Stimulated activated CD8-positive, alpha-beta memory T cell treated with anti-CD3 and anti-CD28 coated beads, Interleukin-12 subunit alpha, Interleukin-12 subunit beta, amount 100 ng/mL, for 24 hours (primary cell): ENCODE data around the gene CLCA2.
"Not testable (repeated sequence)": the region's sequence is repeated elsewhere in the genome, so short reads cannot be mapped to it uniquely, and the experiment has no call there.

ENCODE experiments used
- DNase-seq: peaks from one replicate; pipeline ENCODE4 v3.0.0-alpha.2; 2020; ENCODE audit errors: extremely low read depth

CLCA2 gene

DNA sequence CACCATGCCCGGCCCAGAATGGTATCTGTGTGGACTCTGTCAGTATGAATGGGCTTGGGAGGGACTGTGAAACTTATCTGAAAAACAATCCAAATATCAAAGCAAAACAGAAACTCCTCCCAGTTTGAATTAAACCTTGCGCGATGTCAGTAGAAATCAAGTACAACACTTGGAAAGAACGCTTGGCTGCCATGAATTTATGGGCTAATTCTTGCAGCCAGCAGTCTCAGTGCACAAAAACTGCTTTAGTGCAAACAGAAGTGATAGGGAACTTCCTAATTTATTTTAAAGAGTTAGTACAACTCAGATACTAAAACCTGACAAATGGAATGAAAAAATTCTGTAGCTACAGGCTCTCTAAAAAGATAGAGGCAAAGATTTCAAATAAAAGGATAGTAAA, 53.3 kb downstream of the CLCA2 start:
- DNase-seq = no peak

DNA sequence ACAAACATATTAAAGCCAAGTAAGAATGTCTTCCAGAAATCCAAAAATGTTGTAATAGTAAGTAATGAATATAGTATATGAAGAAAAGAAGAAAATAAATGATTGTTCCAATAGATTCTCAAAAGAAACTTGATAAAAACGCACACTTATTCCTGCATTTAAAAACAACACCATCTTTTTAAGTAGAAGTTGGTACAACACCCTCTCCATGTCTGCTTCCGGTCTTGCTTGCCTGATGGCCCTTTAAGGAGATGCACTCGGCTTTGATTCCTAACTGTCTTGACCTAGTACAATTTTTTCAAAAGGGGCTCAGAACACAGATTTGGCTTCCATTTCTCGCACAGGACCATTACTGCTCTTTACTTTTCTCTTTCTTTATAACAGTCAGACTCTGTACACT, 53.7 kb downstream of the CLCA2 start:
- no peak for DNase-seq

DNA sequence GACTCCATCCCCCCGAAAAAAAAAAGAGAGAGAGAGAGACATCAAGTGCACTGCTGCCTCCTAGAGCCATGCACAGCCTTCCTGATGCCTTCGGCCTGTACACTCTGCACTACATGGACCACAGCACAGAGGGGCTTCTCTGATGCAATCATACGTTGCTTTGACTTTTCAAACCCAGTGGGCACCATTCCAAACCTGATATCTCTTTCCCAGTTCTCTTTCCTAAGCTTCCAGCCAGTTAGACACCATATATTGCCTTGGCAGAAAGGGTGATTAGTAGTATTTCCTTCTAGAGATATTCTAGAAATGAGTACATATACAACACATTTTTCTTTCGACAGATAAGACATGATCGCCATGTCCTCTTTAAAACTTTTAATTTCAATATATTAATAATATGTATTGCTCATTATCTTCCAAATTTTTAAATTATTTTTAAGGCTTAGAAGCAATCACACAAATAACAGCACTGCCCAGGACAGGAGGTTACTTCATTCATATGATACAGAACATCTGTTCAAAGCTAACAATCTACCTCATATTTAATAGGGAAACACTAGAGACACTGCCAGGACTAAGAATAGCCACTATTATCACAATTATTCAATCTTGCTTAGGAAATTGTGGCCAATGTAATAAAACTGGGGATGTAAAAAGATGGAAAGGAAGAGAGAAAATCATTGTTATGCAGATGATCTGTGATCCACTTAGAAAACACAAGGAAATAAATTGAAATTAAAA, 54.6 kb downstream of the CLCA2 start:
- DNase-seq = no peak

DNA sequence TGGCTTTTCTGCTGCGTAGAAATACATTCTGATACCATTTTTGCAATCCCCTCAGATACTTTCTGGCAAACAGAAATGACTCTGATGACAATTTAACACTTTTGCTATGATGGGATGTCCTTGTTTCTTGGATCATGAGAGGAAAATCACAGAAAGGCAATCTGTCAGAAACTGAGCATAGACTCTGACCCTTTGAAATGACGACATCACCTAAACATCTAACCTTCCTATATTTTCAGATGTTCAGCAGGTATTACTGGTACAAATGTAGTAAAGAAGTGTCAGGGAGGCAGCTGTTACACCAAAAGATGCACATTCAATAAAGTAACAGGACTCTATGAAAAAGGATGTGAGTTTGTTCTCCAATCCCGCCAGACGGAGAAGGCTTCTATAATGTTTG, 58.0 kb downstream of the CLCA2 start:
- DNase-seq = no peak

DNA sequence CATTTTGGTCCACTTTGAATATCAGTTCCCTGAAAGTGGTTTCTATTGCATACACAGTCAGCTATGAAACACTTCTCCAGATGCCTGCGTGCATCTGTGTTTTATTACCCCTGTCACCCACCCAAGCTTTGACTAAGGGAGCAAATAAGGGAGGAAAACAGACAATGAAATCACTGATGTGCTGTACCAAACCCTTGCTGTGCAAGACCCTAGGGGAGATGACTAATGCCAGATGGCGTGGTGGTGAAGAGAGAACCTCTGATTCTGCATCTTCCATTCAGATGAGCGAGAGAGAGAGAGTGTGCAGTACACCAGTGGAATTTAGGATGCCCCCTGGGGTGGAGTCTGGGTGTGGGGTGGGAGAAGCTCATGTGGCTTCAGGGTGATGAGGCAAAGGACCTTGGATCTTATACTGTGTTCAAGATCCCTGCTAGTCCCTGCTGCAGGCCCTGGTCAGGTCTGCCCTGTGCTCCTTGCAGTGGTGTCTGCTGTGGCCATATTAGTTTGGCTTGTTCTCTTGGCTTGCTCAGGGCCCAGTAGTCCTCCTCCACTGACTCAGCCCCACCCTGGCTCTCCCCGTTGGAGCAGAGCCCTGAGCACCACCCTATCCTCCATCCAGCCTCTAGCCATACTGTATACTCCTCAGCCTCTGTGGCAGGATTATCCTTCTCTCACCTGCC, 63.3 kb downstream of the CLCA2 start:
- no peak for DNase-seq

DNA sequence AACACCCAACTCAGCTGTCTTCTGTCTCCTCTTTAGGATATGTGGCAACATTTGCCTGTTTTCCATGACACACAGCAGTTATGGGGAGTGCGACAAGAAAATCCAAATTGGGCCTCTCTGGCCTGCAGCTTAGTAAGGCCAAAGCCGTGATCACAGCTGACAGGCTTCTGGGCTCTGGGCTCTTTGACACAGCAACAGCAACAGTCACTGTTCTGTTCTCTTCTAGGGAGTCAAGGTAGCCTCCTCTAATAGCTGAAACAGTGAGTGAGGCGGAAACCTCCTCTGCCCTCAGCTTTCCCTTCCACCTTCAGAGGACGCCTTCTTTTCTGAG, 63.8 kb downstream of the CLCA2 start:
- DNase-seq = no peak

DNA sequence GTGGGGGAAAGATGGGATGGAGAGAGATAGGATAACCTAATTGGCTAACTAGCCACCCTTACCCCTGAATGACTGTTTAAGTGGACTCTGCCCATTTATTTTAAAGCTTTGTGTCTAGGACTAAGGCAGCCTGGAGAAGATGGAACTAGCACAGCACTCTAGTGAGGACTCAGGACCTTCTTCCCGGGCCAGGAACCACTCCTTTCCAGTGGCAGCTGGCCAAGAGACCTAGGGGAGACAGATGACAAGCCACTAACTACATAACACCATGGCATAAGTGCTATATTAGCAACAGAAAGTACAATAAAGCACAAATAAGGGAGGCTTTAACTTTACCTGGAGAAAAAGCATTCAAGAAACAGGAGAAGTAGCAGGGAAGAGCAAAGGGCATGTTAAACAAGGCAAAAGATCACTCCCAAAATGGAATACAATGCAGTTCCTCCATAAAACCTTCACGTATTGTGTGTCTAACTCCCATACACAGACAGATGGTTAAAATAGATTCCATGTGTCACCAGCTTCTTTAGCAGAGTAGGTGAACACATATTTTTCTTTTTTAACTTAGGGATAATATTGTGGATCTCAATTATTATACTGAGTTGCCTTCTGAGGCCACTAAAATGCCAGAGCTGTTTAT, 65.4 kb downstream of the CLCA2 start:
- DNase-seq = no peak

DNA sequence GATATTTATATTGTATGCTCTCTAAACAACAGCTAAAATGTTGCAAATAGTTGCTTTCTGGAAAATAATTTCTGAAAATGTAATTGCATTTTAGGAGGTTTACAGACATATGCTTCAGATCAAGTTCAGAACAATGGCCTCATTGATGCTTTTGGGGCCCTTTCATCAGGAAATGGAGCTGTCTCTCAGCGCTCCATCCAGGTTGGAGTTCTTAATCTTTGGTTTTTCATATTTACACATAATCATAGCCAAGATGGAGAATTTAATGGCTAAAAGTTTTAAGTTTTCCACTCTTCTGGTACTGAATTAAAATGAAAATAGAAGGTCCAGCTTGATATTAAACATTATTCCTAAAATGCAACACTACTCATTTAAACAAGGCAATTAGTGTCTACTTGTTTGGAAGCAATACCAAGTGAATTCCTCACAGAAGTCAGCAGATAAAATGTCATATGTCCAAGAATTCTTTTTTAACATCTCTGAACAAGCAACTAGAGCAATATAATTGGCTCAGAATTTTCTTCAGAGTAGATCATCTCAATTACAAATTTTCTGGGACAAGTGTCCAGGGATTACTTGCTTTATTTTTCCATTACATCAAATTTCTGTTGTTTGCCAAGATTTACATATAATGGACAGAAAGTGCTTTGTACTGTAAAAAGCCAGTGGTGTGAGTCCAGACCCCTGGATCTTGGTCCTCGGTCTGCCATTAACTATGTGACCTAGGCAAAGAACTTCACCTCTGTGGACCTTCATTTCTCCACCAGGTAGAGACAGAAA, 67.4 kb downstream of the CLCA2 start:
- no peak for DNase-seq

DNA sequence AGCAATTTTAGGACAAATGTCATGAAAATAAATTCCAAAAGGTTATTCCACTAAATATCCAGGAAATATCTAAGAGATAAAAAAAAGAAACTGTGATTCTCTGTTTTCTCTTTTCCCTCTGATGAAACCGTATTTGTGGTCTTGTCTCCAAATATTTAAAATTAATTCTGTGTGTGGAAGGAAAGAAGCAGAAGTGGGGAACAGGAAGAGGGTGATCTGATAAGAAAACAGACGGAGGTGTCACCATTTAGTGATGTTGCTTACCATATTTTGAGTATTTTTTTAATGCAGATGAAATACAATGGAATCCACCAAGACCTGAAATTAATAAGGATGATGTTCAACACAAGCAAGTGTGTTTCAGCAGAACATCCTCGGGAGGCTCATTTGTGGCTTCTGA, 74.3 kb downstream of the CLCA2 start:
- DNase-seq = no peak

DNA sequence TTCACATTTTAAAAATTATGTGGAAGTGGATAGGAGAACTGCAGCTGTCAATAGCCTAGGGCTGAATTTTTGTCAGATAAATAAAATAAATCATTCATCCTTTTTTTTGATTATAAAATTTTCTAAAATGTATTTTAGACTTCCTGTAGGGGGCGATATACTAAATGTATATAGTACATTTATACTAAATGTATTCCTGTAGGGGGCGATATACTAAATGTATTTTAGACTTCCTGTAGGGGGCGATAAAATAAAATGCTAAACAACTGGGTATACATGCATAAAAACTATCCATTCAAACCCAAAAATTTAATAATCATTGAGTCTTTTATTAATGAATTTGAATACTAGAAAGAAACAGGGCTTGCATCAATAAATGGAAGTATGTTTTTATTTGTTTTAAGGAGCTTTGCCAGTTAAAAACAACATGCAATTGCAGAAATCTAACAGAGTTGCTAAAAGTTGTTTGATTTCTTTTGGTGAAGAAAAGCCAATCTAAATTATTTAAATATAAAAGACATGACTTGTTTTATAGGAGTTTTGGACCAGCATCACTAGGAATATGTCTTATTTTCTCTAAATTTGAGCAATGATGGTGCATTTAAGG, 76.1 kb downstream of the CLCA2 start:
- DNase-seq = no peak

DNA sequence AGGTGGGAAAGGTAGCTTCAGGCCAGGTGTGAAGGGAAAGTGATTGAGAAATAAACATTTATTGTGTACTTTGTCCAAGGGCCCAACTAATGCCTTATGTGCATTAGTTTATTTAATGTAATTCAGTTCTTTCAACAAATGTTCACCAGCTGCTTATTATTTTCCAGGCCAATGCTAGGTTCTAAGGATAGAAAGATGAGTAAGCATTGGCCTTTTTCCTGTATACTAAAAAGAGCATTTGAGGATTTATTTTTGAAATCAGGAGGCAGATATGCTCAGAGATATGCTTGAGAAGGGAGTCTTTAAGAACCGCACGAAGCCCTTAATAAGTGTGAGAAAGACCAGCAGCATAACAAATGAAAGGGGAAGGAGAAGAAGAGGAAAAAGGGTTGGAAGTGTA, 76.7 kb downstream of the CLCA2 start:
- no peak for DNase-seq

DNA sequence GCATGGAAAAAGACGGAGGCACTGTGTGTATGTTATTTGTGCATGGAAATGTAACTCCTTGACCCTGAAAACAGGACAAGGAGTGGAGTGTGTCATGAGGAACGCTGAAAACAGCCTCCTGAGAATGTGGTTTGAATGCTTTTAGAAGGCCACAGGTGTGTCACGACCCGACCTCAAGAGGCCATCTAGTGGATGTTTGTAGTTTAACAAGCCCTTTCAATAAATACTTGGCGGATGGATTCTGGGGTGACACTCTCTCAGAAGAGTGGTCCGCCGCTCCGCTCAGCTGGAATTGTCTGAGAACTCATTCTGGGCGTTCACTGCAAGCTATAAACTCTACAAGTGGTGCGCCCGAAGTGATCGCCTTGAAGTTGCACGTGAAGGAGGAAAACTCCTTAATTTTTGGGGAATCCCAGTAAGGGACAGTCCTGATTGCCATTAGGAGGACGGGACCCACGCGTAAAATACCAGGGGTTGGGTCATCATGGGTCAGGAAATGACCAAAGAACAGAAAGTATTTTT, 78.2 kb downstream of the CLCA2 start:
- not testable (repeated sequence) for DNase-seq

DNA sequence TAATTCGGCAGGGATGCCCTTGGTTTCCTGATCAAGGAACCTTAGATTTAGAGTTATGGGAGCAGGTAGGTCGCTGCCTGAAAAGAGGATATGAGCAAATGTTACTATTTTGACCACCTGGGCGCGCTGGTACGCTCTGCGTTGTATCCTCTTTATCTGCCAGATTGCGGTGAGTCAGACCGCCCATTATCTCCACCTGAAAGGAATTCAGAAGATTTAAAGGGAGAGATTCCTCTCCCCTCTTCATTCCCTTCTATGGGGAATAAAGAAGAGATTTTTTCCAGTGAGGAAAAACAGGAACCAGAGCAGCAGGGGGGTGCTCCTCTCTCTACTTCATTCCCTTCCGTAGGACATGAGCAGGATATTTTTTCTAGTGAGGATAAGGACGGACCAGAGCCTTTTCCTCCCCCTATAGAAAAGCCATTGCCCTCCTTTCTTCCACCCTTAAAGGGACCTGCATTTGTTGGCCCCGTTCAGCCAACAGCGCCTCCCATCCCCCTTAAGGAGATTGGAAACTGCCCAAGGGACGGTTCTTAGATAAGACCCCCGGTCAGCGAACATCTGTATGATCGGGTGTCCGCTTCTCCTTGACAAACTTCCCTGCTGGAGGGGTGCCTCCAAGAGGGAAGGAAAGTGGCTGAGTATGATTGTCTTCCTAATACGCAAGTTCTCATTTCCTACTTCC, 78.9 kb downstream of the CLCA2 start:
- no peak for DNase-seq

DNA sequence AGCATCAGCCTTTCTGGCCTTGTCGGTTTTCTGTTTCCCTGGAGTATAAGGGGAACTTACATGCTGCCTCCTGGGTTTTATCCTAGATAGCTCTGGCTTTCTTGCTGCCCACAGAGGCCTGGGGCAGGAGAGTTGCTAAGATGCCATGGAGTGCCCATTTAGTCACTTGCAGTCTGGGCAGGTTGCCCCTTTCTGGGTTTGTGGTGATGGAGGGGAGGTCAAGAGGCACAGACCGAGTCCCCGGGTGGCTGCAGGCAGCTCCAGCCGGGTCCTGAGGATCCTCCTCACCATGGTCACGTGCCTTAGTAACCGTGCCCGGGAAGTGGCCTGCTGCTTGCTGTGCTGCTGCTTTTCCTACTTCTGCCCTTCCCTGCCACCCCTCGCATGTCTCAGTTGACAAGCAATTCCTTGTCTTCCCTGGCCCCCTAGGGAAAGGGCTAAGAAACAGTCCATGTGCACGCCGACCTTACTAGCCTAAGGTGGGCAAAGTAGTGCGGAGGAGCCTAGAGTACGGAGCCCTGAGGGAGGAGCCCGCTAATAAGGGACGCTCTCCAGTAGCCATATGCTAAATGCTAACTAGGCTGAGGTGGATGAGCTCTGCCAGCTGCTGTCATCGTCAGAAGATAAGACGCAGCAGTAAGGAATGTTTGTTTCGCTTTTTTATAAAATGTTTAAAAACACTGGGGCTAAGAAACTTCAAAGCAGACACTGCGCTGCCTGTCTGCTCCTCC, 79.6 kb downstream of the CLCA2 start:
- DNase-seq = no peak

DNA sequence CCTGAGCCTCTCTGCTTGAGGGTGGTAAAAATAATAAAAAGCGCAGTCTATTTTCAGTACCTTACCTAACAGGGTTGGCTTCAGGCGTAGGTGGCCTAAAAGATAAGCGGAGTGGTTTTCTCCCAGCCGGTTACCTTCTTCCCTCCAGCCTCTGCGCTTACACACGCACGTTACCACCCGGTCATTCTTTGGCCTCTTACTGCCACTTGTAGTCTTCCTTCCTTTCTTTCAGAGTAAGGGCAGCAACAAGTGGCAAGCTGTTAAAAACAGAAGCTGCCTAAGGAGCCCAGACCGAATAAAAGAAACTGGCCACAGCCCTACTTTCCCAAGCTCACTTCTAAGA, 80.1 kb downstream of the CLCA2 start:
- no peak for DNase-seq

DNA sequence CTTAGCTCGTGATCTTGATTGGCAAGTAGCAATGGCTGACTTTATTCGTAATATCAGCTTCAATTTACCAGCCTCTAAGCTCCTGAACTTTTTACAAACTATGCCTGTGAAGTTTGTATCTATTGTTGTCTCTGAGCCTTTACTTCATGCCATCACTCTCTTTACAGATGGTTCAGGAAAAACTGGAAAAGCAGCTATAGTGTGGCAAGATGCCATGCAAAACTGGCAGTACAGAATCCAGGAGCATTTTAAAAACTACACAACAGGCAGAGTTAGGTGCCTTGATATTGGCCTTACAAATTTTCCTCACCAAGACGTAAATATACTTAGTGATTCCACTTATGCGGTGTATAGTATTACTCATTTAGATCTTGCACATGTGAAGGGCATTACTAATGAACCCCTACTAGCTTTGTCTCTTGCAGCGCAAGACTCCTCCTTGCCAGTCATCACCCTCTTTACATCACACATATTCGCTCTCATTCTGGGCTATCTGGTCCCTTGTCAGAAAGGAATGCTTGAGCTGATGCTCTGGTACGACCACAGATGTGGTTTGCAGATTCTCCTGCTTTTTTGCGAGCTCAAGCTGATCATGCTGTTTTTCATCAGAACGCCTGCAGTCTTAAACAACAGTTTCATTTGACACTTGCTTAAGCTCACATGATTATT, 81.1 kb downstream of the CLCA2 start:
- no peak for DNase-seq

DNA sequence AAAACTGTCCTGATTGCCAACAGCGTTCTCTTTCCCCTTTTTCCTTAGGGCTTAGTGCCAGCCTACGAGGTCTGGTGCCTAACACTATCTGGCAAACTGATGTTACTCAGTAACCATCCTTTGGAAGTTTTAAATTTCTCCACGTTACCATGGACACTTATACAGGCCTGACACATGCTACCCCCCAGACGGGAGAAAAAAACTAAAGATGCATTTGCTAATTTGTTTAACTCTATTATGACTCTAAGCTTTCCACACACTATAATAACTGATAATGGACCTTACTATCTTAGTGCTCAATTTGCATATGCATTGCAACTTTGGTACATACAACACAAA, 81.6 kb downstream of the CLCA2 start:
- no peak for DNase-seq
